Caco-2 (cell line): ENCODE data around the gene RPH3AL. TPM values are rescaled to one million over a fixed set of nuclear protein-coding genes. Genes with fewer than 3 reads are reported as not detected.

Experiments
- BruUV-seq: library from RNA; stranded (reverse); fragments of 400-500 nt; replicated peaks from 2 replicates; lab custom pipeline; 2021; lab: Mats Ljungman, UMichigan
- CTCF ChIA-PET: fragments of 300-600 bp; sonication (Branson Sonifier 250); formaldehyde crosslinking; loops from one replicate; lab custom pipeline; 2022; ENCODE audit warnings: antibody characterized with exemption; lab: Charles Lee
- POLR2A ChIA-PET: fragments of 300-600 bp; sonication (Branson Sonifier 250); formaldehyde crosslinking; loops from one replicate; lab custom pipeline; 2022; ENCODE audit warnings: antibody characterized with exemption; lab: Charles Lee
- DNase-seq, 2 experiments: peaks; one replicate each; pipeline versions ENCODE4 v3.0.0 to v3.0.0-alpha.2; 2020 to 2022
- H3K27me3 ChIP-seq: replicated peaks from 2 replicates; pipeline ENCODE4 v1.6.0; 2011; ENCODE audit warnings: low read length; ENCODE audit not compliant: control insufficient read depth, insufficient read depth
- H3K36me3 ChIP-seq: 2 replicates; pipeline ENCODE4 v1.5.1; 2011; ENCODE audit warnings: low read length; ENCODE audit not compliant: control insufficient read depth, insufficient read depth
- H3K4me1 ChIP-seq: fragments of 250-450 bp; sonication (Bioruptor Pico); 2 replicates; pipeline ENCODE4 v1.5.1; 2020; ENCODE audit warnings: mild to moderate bottlenecking
- H3K4me3 ChIP-seq: 2 replicates; pipeline ENCODE4 v1.5.1; 2011; ENCODE audit warnings: low read depth, mild to moderate bottlenecking, control low read depth, low read length
- H3K9me3 ChIP-seq: fragments of 250-450 bp; sonication (Bioruptor Pico); 2 replicates; pipeline ENCODE4 v1.5.1; 2020; ENCODE audit warnings: mild to moderate bottlenecking, moderate library complexity
- H3K27ac Mint-ChIP-seq: one replicate; pipeline ENCODE4 v1.8.0; 2022; ENCODE audit warnings: mixed read lengths; ENCODE audit not compliant: unreplicated experiment
- H3K27me3 Mint-ChIP-seq: one replicate; pipeline ENCODE4 v1.8.0; 2022; ENCODE audit warnings: mixed read lengths; ENCODE audit not compliant: insufficient read depth, unreplicated experiment
- H3K36me3 Mint-ChIP-seq: one replicate; pipeline ENCODE4 v1.8.0; 2022; ENCODE audit warnings: mild to moderate bottlenecking, mixed read lengths; ENCODE audit not compliant: insufficient read depth, unreplicated experiment
- H3K4me1 Mint-ChIP-seq: one replicate; pipeline ENCODE4 v1.8.0; 2022; ENCODE audit warnings: low read depth, mixed read lengths; ENCODE audit not compliant: unreplicated experiment
- H3K4me3 Mint-ChIP-seq: one replicate; pipeline ENCODE4 v1.8.0; 2022; ENCODE audit warnings: mild to moderate bottlenecking, moderate library complexity, mixed read lengths; ENCODE audit not compliant: unreplicated experiment
- H3K9me3 Mint-ChIP-seq: one replicate; pipeline ENCODE4 v1.8.0; 2022; ENCODE audit warnings: mixed read lengths; ENCODE audit not compliant: unreplicated experiment
- CTCF ChIP-seq, 2 experiments: fragments of 200-600 bp in 1 of 2; IDR thresholded peaks; 1 replicate in 1 of 2; 2 replicates in 1 of 2; pipeline versions ENCODE4 v1.5.1 to v1.8.0; 2011 to 2022; ENCODE audit warnings: antibody characterized with exemption in 1 of 2, control low read depth in 1 of 2, inconsistent platforms in 1 of 2, low read depth in 1 of 2, low read length in 1 of 2, mild to moderate bottlenecking in 1 of 2, moderate library complexity in 1 of 2; ENCODE audit not compliant: insufficient read depth in 1 of 2, severe bottlenecking in 1 of 2, unreplicated experiment in 1 of 2
- intact Hi-C: fragments of 100-400 bp; cut with micrococcal nuclease; formaldehyde crosslinking; loops from one replicate; pipeline ENCODE4 v1.10.0; 2022; ENCODE audit not compliant: unreplicated experiment
- total RNA-seq: library from RNA; stranded (reverse); gene quantifications from 2 replicates; pipeline ENCODE4 v1.2.3, GENCODE V29; 2022

The RPH3AL gene
- total RNA-seq, 1 experiment from 2014 or later = 36.0 TPM

GRCh38 chr17:282000-282911 is 70.4 kb downstream of the RPH3AL start:
- H3K4me3 Mint-ChIP-seq = no peak overlapping the region
- no peaks in the 10 kb centered on the region for H3K27me3 Mint-ChIP-seq
- BruUV-seq = no TSS peak
- no peak for TF ChIP-seq CTCF (IDR thresholded peaks at IDR 0.05; ENCODE audit: insufficient read depth in 1 of 2, low read depth in 1 of 2, low read length in 1 of 2, severe bottlenecking in 1 of 2, unreplicated experiment in 1 of 2)
- H3K4me1 ChIP-seq = no peaks in the 10 kb centered on the region
- no peak overlapping the region for H3K4me3 ChIP-seq
- peak; percentile 29 for DNase-seq
- peaks cover 2% of the 10 kb centered on the region for H3K36me3 ChIP-seq
- H3K9me3 Mint-ChIP-seq = no peaks in the 10 kb centered on the region
- no peaks in the 10 kb centered on the region for H3K27me3 ChIP-seq
- H3K4me1 Mint-ChIP-seq = no peaks in the 10 kb centered on the region
- ChIA-PET POLR2A (no interaction called here), CTCF (no interaction called here)
- H3K27ac Mint-ChIP-seq = peak overlapping the region; percentile 10
- H3K36me3 Mint-ChIP-seq = peaks cover 18% of the 10 kb centered on the region
- intact Hi-C loops = no loop called here
- H3K9me3 ChIP-seq = no peaks in the 10 kb centered on the region

- Histone ChIP-seq H3K36me3 (peaks cover 2% of the 10 kb centered on the region), H3K4me3 (no peak overlapping the region), H3K27me3 (no peaks in the 10 kb centered on the region), H3K9me3 (no peaks in the 10 kb centered on the region), H3K4me1 (no peaks in the 10 kb centered on the region)
- Mint-ChIP-seq H3K4me3 (no peak overlapping the region), H3K9me3 (no peaks in the 10 kb centered on the region), H3K27me3 (no peaks in the 10 kb centered on the region), H3K4me1 (no peaks in the 10 kb centered on the region), H3K27ac (peak overlapping the region; percentile 10), H3K36me3 (peaks cover 18% of the 10 kb centered on the region)
- CTCF ChIA-PET = no interaction called here
- POLR2A ChIA-PET = no interaction called here
- no TSS peak for BruUV-seq
- peak in 1 of 2 experiments; percentile 24 for DNase-seq
- TF ChIP-seq CTCF (IDR thresholded peaks at IDR 0.05; ENCODE audit: insufficient read depth in 1 of 2, low read depth in 1 of 2, low read length in 1 of 2, severe bottlenecking in 1 of 2, unreplicated experiment in 1 of 2) = no peak
- intact Hi-C loops = no loop called here
Observed at GRCh38 chr17:281365-281999, 71.1 kb downstream of the RPH3AL start.

- Histone ChIP-seq H3K36me3 (peaks cover 2% of the 10 kb centered on the region), H3K27me3 (no peaks in the 10 kb centered on the region), H3K4me1 (no peaks in the 10 kb centered on the region), H3K9me3 (no peaks in the 10 kb centered on the region), H3K4me3 (no peak overlapping the region)
- H3K36me3 Mint-ChIP-seq = peaks cover 18% of the 10 kb centered on the region
- H3K27me3 Mint-ChIP-seq = no peaks in the 10 kb centered on the region
- POLR2A ChIA-PET = no interaction called here
- no peak overlapping the region for H3K27ac Mint-ChIP-seq
- no TSS peak for BruUV-seq
- CTCF ChIA-PET = no interaction called here
- TF ChIP-seq CTCF (IDR thresholded peaks at IDR 0.05; ENCODE audit: insufficient read depth in 1 of 2, low read depth in 1 of 2, low read length in 1 of 2, severe bottlenecking in 1 of 2, unreplicated experiment in 1 of 2) = no peak
- intact Hi-C loops = no loop called here
- peak in 1 of 2 experiments; percentile 16 for DNase-seq
- H3K9me3 Mint-ChIP-seq = no peaks in the 10 kb centered on the region
- no peaks in the 10 kb centered on the region for H3K4me1 Mint-ChIP-seq
- no peak overlapping the region for H3K4me3 Mint-ChIP-seq
Observed at GRCh38 chr17:280901-281300, 71.7 kb downstream of the RPH3AL start.
